Heart left ventricle (tissue), 16 donors: ENCODE data around the gene RAMP2. TPM values are rescaled to one million over a fixed set of nuclear protein-coding genes. Genes with fewer than 3 reads are reported as not detected.

Experiments used
- ATAC-seq, 4 donors: fragments of 200-7000 bp; cut with Tn5 transposase; one replicate each; pipeline ENCODE4 v1.9.1; 2020 to 2022; ENCODE audit warnings: moderate library complexity in 4 of 4, mild to moderate bottlenecking in 3 of 4, moderate number of reproducible peaks in 1 of 4
- DNase-seq, 5 donors: peaks; one replicate each; pipeline ENCODE4 v3.0.0-alpha.2; 2020
- H3K27ac ChIP-seq, 12 donors: fragments of 200-600 bp; sonication (generic) in 4 of 12; one replicate each; pipeline versions ENCODE4 v1.5.0 to v1.8.0; 2016 to 2022; ENCODE audit warnings: mild to moderate bottlenecking in 2 of 12
- H3K27me3 ChIP-seq, 9 donors: fragments of 200-600 bp; sonication (generic) in 2 of 9; one replicate each; pipeline versions ENCODE4 v1.5.1 to v1.8.0; 2016 to 2022; ENCODE audit warnings: mild to moderate bottlenecking in 3 of 9
- H3K36me3 ChIP-seq, 9 donors: fragments of 200-600 bp; sonication (generic) in 2 of 9; one replicate each; pipeline versions ENCODE4 v1.5.0 to v1.8.0; 2018 to 2022; ENCODE audit warnings: mild to moderate bottlenecking in 2 of 9
- H3K4me1 ChIP-seq, 12 donors: fragments of 200-600 bp; sonication (generic) in 4 of 12; one replicate each; pipeline versions ENCODE4 v1.5.0 to v1.8.0; 2016 to 2022; ENCODE audit warnings: mild to moderate bottlenecking in 3 of 12
- H3K4me3 ChIP-seq, 12 donors: fragments of 200-600 bp; sonication (generic) in 4 of 12; one replicate each; pipeline versions ENCODE4 v1.5.0 to v1.8.0; 2017 to 2022; ENCODE audit warnings: mild to moderate bottlenecking in 9 of 12, moderate library complexity in 4 of 12
- H3K9me3 ChIP-seq, 12 donors: fragments of 200-600 bp; sonication (generic) in 4 of 12; one replicate each; pipeline versions ENCODE4 v1.5.0 to v1.8.0; 2016 to 2022; ENCODE audit warnings: mild to moderate bottlenecking in 1 of 12
- POLR2A ChIP-seq, 2 donors: fragments of 450-650 bp; IDR thresholded peaks; one replicate each; pipeline ENCODE4 v1.6.1; 2017; ENCODE audit warnings: antibody characterized with exemption in 2 of 2, mild to moderate bottlenecking in 2 of 2, moderate library complexity in 2 of 2
- WGBS, 4 donors: extraction: QIAGEN DNeasy Blood & Tissue Kit in 2 of 4; methylation state at CpG; one replicate each; pipeline versions ENCODE4 v1.1.5 to v1.1.7; 2013 to 2018; 5-methylcytosine and 5-hydroxymethylcytosine counted together
- intact Hi-C, 10 donors: fragments of 100-400 bp; cut with DNase I; formaldehyde crosslinking; loops; one replicate each; pipeline versions ENCODE4 v1.11.1 to v1.14.2; 2022
- polyA plus RNA-seq, 2 donors: library from polyadenylated mRNA; stranded (reverse); fragments of 200-250 nt; gene quantifications; one replicate each; pipeline ENCODE4 v1.2.3, GENCODE V29; 2013
- total RNA-seq, 9 donors: library from RNA; depleted of rRNA in 2 of 9; stranded (reverse); fragments of >200 nt in 2 of 9; fragmentation: NEBNext Ultra II Directional in 3 of 9; extraction: Animal tissue kit (Norgen Biotek cat#: 25700) in 3 of 9; gene quantifications; one replicate each; pipeline versions ENCODE4 v1.1.0 to v1.2.4, GENCODE V29; 2016 to 2023
- TF ChIP-seq, protein P1 (sequence below), 12 donors: fragments of 200-600 bp; sonication (generic) in 4 of 12; IDR thresholded peaks; one replicate each; pipeline versions ENCODE4 v1.5.0 to v1.8.0; 2018 to 2022; ENCODE audit warnings: antibody characterized with exemption in 12 of 12, mild to moderate bottlenecking in 5 of 12
- donor health status: ischemic (EF 13 %, LVEDD 7.1; RV severe dilation, severe dysfunction).
- donor health status: healthy with polysubstance abuse.
- donor health status: DM: no; HTN: yes; CAD: no.
- donor health status: DM: no; HTN: no; CAD: no.
- donor health status: ischemic (EF 25% LVEDD 6.9; RV normal size, moderate dysfunction).
- donor health status: ischemic (EF 25% LVEDD 5.7; RV mildly dilated, moderate dysfunction).
- donor health status: healthy.
- donor health status: DM: yes; HTN: yes; CAD: no.
- donor health status: ischemic (EF 35%, LVEDD 5.7; RV mildly dilated, moderate dysfunction).
- donor health status: nonischemic (EF 11% LVEDD 7.7; RV severe dilation, severe dysfunction).
- donor health status: DM: yes; HTN: yes; CAD: no.
- donor health status: PGD.
- donor health status: ischemic (EF 29% LVEDD 5.4; RV normal size, mild dysfunction).
- donor health status: nonischemic (EF 23%, LVEDD 6.1; RV moderate dilation, normal function).

The RAMP2 gene
- total and polyA plus RNA-seq, 11 donors, result 31.2 to 82.0 (median 39.7) TPM

DNA sequence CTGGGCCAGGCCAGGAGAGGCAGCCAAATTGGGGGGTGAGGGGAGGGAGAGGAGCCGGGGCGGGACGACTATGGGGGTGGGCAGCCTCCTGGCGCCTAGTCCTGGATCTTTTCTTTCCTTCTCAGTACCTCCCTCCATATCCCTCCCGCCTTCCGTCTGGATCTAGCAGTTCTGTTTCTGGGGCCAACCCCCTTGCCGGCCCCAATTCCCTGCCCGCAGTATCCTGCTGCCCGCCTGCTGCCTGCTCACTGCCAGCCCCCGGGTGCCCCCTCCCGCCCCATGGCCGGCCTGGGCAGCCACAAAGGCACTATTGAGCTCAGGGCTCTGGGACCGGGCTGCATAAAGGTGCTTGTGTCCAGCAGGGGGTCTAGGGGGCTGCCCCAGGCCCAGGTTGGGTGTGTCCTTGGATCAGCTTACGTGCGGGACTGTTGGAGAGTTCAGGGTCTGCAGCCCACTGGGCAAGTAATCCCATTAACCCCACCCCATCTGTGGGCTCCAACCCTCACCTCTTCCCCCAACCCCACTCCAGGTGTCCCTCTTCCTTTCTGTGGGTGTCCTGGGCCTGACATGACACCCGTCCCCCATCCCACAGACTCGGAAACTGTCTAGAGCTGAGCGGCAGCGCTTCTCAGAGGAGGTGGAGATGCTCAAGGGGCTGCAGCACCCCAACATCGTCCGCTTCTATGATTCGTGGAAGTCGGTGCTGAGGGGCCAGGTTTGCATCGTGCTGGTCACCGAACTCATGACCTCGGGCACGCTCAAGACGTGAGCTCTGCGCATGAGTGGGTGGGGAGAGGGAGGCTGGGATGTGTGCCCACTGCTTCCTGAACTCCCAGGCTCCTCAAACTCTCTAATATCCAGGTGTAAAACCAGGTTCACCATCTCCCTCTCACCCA lies 21.4 kb downstream of the RAMP2 start:
- TF ChIP-seq, protein P1, sequence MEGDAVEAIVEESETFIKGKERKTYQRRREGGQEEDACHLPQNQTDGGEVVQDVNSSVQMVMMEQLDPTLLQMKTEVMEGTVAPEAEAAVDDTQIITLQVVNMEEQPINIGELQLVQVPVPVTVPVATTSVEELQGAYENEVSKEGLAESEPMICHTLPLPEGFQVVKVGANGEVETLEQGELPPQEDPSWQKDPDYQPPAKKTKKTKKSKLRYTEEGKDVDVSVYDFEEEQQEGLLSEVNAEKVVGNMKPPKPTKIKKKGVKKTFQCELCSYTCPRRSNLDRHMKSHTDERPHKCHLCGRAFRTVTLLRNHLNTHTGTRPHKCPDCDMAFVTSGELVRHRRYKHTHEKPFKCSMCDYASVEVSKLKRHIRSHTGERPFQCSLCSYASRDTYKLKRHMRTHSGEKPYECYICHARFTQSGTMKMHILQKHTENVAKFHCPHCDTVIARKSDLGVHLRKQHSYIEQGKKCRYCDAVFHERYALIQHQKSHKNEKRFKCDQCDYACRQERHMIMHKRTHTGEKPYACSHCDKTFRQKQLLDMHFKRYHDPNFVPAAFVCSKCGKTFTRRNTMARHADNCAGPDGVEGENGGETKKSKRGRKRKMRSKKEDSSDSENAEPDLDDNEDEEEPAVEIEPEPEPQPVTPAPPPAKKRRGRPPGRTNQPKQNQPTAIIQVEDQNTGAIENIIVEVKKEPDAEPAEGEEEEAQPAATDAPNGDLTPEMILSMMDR (IDR thresholded peaks at IDR 0.05), result no peak
- TF ChIP-seq POLR2A (IDR thresholded peaks at IDR 0.05), result no peak
- peaks cover 26 to 76% (median 63%) of the 10 kb centered on the region in 9 donors for H3K27me3 ChIP-seq
- H3K36me3 ChIP-seq, result peaks cover 0 to 23% (median 22%) of the 10 kb centered on the region in 9 donors
- H3K27ac ChIP-seq, result no peak overlapping the region
- DNase-seq (no peak), ATAC-seq (no peak)
- 28 to 66% (median 31%) methylated on average over 25 to 29 of the region's 29 CpGs for WGBS, 4 donors
- H3K9me3 ChIP-seq, result no peaks in the 10 kb centered on the region
- intact Hi-C loops, result no loop called here
- no peak overlapping the region for H3K4me3 ChIP-seq
- H3K4me1 ChIP-seq, result peaks cover 0 to 32% (median 12%) of the 10 kb centered on the region in 12 donors

DNA sequence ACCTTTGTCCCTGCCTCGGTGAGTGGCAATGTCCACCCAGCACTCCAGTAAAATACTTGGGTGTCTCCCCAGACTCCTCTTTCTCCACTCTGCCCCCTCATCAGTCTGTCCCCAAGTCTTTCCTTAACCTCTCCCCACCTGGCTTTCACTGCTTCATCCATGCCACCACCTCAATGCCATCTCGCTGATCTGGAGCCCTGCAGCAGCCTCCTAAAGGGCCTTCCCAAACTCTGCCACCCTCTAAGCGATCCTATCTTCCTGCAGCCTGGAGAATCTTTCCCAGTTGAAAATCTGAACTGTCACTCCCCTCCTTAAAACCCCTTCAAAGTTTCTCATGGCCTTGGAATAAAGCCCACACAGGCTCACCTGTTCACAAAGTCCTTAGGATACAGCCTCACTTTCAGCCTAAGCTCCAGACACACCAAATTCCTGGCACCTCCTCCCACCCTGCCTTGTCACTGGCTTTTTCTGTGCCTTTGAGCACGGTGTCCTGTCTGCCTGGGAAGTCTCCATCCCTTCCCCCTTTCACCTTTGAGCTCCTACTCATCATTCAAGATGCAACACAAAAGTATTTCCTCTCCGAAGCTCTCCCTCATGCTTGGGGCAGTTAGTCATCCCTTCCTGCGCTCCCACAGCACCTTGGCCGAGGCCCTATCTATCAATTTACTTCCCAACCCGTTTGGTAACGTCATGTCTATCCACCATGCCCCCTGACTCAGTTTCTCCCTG lies 22.2 kb downstream of the RAMP2 start:
- Histone ChIP-seq H3K9me3 (no peaks in the 10 kb centered on the region), H3K4me1 (peaks cover 0 to 32% (median 12%) of the 10 kb centered on the region in 12 donors), H3K4me3 (no peak overlapping the region), H3K27ac (no peak overlapping the region), H3K36me3 (peaks cover 0 to 15% (median 14%) of the 10 kb centered on the region in 9 donors), H3K27me3 (peaks cover 26 to 84% (median 63%) of the 10 kb centered on the region in 9 donors)
- TF ChIP-seq, protein P1 (IDR thresholded peaks at IDR 0.05), result no peak
- no peak for TF ChIP-seq POLR2A (IDR thresholded peaks at IDR 0.05)
- DNase-seq (no peak), ATAC-seq (no peak)
- intact Hi-C loops, result no loop called here
- WGBS, 4 donors, result 27 to 45% (median 29%) methylated on average over 9 of the region's 9 CpGs

DNA sequence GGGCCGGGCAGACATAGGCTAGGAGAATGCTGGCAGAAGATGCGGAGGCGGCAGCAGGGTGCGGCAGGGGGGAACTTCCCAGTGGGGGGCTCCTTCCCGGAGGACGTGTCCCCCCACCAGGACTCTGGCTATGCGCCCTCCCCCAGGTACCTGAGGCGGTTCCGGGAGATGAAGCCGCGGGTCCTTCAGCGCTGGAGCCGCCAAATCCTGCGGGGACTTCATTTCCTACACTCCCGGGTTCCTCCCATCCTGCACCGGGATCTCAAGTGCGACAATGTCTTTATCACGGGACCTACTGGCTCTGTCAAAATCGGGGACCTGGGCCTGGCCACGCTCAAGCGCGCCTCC lies 22.7 kb downstream of the RAMP2 start:
- intact Hi-C loops, result no loop called here
- DNase-seq (no peak), ATAC-seq (no peak)
- no peak for TF ChIP-seq POLR2A (IDR thresholded peaks at IDR 0.05)
- TF ChIP-seq, protein P1 (IDR thresholded peaks at IDR 0.05), result no peak
- WGBS, 4 donors, result 10 to 30% (median 14%) methylated on average over 19 to 22 of the region's 22 CpGs
- Histone ChIP-seq H3K4me3 (no peak overlapping the region), H3K9me3 (no peaks in the 10 kb centered on the region), H3K27ac (no peak overlapping the region), H3K27me3 (peaks cover 26 to 89% (median 63%) of the 10 kb centered on the region in 9 donors), H3K36me3 (peaks cover 0 to 10% (median 9%) of the 10 kb centered on the region in 9 donors), H3K4me1 (peaks cover 0 to 32% (median 12%) of the 10 kb centered on the region in 12 donors)

DNA sequence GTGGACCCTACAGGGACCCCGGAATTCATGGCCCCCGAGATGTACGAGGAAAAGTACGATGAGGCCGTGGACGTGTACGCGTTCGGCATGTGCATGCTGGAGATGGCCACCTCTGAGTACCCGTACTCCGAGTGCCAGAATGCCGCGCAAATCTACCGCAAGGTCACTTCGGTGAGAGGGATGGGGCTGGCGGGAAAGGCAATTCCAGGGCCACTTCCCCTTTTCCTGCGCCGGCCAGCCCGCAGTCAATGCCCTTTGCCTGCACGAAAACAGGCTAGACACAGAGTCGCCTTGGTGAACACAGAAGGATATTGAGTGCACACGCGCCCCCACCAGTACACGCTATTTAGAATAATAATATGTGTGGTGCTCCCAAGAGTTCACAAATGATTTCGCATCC lies 23.4 kb downstream of the RAMP2 start:
- H3K4me1 ChIP-seq, result peaks cover 0 to 32% (median 12%) of the 10 kb centered on the region in 12 donors
- TF ChIP-seq, protein P1 (IDR thresholded peaks at IDR 0.05), result no peak
- TF ChIP-seq POLR2A (IDR thresholded peaks at IDR 0.05), result no peak
- no peak overlapping the region for H3K27ac ChIP-seq
- H3K27me3 ChIP-seq, result peaks cover 26 to 89% (median 63%) of the 10 kb centered on the region in 9 donors
- 15 to 33% (median 20%) methylated on average over 19 to 25 of the region's 25 CpGs for WGBS, 4 donors
- peaks cover 0 to 3% (median 2%) of the 10 kb centered on the region in 9 donors for H3K36me3 ChIP-seq
- H3K9me3 ChIP-seq, result no peaks in the 10 kb centered on the region
- DNase-seq, result no peak
- intact Hi-C loops, result no loop called here
- ATAC-seq, result no peak
- no peak overlapping the region for H3K4me3 ChIP-seq
